Activated T-cell treated with anti-CD3 and anti-CD28 coated beads for 4 hours (primary cell): ENCODE results near the gene SERPINA3.

Source experiments
- DNase-seq: peaks from one replicate; pipeline ENCODE4 v3.0.0-alpha.2; 2020

Gene SERPINA3

DNA sequence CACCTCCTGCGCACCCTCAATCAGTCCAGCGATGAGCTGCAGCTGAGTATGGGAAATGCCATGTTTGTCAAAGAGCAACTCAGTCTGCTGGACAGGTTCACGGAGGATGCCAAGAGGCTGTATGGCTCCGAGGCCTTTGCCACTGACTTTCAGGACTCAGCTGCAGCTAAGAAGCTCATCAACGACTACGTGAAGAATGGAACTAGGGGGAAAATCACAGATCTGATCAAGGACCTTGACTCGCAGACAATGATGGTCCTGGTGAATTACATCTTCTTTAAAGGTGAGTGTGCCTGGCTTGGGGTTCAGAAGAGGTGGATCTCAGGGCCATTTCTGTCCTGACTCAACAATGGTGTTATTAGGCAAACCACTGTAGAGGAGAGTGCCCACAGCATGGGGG is 2.6 kb downstream of the SERPINA3 start:
- DNase-seq: no peak

DNA sequence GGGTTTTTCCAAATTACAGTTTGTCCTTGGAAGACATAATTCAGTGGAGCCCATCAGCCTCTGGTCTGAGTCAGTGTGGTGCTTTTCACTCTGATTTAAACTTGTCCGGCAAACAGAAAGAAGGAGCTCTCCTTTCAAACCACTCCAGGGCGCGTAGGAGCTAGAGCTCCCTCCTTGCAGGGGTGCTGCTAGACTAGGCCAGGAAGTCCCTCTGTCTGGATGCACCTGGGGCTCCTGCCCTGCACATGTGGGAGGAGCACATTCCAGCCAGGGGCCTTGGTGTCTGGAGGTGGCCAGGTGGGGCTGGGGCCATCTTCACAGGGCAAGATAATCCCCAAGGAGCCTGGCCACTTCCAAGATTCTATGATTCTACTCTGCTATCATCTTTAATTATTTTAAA is 3.1 kb downstream of the SERPINA3 start:
- DNase-seq: no peak

DNA sequence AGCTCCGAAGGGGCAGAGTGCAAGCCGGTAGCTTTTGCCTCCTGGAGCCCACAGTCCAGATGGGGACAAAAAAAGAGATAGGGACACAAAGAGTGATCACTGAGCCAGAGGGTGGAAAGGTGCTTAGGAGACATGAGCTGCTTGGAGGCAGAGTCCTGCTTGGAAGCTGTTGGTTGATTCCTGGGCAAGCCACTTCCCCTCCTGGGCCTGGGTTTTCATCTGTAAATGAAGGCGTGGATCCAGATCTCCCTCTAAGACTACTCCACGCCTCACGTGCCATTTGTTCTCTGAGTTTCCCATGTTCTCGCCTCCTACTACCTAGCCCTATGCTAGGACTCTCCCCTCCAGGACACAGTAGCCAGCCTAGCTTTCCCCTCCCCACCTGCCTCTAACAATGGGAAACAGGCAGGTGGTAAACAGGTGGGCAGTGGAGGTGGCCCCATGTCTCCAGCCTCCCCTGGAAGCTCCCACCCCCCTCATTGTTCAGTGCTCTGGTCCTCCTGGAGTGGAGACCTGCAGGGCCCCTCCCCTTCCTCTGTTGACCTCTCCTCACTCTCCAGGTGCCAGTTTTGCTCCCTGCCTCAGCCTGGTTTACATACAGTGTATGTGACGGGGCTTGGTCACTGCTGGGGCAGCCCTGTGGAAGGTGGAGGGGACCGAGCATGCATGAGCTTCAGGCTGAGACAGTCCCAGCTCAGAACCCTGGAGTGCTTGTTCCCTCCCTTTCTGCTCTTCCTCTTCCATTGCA is 3.8 kb downstream of the SERPINA3 start:
- DNase-seq: no peak

DNA sequence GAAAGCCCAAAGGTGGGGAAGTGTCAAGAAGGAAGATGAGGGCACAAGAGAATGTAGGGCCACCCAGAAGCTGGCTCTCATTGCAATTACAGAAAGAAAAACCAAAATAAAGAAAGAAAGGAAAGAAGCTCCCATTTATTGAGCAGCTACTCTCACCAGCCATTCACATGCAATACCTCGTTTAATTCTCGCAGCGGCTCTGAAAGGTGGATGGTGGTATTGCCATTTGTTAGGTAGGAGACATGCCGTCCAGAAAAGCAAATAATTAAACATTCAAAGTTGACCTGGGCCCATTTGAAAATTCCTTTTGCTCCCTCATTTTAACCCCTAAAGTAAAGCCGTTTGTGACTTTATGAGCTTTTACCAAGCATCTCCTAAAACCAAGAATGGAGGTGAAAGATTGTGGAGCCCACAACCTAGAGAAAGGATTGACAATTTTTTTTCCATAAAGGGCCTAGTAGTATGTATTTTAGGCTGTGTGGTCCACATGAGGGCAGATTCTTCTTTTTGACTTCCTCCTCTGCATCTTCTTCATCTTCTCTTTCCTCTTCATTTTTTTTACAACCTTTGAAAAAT is 5.3 kb downstream of the SERPINA3 start:
- no peak for DNase-seq

DNA sequence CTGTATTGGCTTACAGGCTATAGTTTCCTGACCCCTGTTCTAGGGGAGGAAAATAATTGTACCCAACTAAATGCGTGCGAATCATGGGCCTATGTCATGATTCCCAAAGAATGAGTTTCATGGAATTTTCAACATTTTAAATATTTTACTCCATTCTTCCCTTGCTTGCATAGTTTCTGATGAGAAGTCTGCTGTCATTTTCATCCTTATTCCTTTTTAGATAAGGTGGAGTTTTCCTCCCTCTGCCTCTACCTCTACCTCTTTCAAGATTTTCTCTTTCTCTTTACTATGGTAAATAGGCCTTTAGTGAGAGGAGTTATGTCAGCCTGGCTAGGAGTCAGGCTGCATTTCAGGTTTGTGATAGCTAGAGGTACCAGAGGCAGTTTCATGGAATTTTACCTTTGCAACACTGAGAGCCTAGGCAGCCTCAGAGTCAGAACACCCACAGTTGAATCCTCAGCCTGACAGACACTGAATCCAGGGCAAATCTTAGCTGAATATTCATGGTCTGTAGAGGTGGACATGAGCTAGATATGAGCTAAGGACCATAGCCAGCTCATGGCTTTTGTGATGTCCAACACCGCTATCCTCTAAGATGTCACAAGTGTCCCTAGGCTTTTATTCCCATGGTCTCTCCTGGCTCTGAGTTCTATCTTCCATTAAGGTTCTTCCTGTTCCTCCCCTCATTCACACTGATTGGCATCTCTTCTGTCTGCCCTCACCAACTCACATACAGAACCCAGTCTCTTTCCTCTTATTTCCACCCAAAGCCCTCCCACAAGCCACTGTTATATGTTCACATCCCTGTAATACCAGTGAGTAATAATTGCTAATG is 6.0 kb downstream of the SERPINA3 start:
- DNase-seq: no peak

DNA sequence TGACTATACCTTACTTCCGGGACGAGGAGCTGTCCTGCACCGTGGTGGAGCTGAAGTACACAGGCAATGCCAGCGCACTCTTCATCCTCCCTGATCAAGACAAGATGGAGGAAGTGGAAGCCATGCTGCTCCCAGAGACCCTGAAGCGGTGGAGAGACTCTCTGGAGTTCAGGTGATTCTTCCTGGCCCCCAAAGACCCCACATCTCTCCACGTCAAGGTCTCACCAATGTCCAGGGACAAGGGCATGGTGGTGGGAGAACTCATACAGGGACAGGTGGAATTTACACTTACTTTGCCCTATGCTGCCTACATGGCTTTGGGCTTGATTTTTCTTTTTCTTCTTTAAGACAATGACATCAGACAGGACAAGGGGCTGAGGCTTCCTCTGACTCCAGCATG is 7.1 kb downstream of the SERPINA3 start:
- no peak for DNase-seq

DNA sequence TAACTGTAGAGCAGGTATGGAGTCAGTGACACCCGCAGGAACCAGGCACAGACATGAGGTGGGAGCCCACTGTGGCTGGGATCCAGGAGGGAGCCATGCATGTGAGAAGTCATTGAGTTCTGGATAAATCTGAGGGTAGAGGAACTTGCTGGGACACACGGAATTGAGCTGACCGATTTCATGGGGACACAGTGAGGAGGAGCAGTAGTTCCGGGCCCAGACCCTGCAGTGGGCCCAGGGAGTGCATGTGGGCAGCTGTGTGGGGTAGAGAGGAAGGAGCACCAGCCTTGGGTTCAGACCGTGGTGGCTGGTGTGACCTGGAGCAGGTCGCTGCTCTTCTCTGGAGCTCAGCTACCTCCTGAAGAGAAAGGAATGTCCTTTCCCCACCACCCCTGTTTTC is 8.4 kb downstream of the SERPINA3 start:
- DNase-seq: no peak

DNA sequence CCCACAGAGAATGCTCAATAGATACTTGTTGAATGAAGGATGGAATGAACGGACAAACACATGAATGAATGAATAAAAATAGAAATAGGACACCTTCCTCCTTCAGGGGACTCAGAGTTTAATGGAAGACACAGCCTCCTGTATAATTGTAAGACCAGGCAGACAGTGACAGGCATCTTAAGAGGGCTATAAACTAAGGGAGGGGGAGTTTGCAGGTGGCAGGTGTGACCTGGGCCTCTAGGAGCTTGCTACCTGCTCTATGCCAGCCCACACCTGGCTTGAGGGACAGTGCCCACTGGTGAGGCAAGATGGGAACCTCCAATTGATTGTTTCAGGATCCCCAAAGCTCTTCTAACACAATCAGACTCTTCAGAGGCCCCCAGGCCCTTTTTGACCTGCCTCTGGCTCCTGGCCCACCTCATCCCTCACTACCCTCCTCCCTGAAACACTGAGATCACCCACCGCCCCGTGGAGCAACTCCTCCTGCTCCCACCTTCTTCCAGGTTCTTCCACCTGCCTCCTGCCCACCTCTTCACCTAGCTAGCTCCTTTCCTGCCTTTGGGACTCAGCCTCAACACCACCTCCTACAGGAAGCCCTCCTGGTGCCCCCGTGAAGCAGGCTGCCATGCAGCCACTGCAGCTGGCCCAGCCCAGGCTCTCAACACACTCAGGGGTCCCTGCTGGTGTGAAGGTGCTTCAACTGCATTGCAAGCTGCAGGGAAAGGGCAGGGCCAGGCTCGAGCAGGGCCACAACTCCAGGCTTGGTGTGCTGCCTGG is 9.4 kb downstream of the SERPINA3 start:
- DNase-seq: no peak

DNA sequence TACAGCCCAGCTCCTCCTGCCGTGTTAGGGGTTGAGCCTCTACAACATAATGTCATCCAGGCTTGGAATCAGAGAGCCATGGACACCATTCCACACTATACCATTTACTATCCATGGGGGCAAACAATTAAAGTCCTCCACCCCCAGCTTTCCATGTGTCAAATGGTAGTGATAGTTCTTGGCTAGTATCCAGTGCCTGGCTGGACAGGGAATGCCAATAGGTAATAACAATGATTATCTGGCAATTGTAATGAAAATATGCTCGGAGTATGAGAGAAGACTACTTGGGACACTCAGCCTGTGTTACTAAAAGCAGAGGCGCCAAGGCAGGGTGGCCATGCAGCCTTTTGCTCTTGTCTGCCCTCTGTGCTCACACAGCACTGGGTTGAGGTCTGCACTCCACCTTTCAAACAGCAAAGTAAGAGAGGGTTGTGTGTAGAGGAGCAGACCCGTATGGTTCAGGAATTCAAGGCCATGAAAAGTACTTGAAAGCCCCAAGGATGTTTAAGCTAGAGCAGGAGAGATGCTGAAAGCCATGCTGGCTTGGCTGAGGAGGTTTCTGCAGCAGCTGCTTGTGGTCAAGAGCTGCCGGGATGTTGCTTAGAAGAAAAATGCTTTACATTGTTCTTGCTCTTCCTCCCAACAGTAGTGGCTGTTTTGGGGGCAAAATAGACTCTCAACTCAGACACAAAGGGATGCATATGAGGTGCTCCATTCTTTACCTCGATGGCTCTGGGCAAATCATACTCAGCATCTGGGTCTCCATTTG is 10.6 kb downstream of the SERPINA3 start:
- DNase-seq: no peak

DNA sequence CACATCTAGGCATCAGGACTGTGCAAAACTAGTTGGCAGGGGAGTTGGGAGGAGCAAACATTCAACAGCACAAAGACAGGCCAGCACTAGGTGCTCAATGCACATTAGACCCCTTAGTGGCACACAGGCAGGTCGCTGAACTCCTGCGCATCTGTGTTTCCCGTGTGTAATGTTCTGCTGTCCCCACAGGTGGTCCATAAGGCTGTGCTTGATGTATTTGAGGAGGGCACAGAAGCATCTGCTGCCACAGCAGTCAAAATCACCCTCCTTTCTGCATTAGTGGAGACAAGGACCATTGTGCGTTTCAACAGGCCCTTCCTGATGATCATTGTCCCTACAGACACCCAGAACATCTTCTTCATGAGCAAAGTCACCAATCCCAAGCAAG is 11.2 kb downstream of the SERPINA3 start:
- DNase-seq: no peak

DNA sequence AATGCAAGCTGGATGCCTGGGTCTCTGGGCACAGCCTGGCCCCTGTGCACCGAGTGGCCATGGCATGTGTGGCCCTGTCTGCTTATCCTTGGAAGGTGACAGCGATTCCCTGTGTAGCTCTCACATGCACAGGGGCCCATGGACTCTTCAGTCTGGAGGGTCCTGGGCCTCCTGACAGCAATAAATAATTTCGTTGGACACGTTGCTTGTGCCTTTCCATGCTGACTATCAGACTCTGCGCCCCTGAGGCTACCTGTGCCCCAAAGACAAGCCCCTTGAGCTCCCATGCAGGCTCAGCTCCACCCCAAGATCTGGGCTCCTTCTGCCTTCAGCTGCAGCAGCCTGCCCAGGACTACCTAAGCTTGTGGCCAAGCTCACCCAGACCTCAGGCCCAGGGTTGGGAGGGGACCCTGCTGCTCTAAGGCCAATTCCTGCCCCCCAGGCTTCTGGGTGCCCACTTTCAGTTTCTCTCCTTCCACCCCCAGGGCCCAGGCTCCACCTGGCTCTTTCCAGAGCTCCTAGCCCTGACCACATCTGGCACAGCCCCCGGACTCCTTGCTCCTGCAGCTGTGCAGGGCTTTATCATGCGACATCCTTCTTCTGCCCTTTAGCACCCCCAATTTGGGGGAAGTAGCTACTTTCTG is 11.8 kb downstream of the SERPINA3 start:
- DNase-seq: no peak

DNA sequence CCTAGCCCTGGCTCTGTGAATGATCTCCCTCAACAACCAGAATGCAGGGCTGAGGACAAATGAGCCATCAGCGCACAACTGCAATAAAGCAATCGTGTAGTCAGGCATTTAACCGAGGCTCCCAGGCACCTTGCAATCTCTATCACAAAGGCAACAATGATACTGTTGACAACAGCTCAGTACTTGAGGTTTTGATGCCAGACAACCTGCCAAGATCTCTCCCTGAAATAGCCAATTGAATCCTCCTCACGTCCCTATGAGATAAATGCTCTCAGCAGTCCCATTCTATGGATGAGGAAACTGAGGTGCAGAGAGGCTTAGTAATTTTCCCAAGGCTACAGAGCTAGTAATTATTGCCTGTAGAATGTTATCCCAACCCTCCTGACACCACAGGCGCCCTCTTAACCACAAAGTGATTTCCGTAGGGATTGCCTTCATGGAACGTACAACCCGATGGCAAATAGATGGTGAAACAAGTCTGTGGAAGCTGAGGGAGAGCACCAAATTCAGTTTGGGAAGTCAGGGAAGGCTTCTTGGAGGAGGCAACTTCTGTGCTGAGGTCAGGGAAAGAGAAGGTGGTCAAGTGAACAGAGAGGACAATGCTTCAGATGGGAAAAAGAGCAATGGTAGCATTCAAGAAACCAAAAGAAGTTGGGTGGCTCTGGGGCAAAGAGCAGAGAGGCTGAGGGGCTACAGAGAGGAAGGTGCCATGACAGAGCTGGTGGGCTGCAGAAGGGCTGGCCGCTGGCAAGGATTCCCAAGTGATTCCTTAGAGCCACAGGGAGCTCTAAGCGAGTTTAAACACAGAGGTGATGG is 12.6 kb downstream of the SERPINA3 start:
- no peak for DNase-seq

DNA sequence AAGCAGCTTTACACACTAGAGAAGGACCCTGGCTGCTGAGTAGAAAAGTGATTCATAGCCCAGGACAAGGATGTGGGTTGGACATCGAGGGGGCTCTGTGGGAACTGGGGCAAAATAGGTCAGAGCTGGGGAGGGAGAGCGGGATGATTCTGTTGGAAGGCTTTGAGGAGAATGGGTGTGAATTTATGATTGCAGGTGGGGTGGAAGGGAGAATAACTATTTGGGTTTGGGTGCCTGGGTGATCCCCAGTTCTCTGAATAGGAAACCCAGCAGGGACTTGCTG is 13.1 kb downstream of the SERPINA3 start:
- DNase-seq: no peak

DNA sequence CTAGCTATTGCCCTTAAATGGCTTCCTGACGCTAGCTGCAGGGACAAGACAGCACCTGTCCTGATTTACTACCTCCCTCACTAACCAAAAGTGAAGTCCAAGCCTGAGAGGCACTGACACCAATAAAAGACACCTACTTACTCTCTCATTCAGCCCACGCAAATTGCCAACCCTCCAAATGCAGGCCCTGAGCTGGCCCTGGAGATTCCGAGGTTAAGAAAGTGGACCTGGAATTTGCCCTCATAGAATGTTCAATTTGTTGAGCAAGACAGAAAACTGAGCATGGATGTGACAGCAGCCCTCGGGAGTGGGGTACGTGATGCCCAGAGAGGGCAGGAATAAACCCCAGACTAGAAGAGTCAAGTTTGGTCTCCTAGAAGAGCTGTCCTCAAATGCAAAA is 16.4 kb downstream of the SERPINA3 start:
- DNase-seq: no peak

DNA sequence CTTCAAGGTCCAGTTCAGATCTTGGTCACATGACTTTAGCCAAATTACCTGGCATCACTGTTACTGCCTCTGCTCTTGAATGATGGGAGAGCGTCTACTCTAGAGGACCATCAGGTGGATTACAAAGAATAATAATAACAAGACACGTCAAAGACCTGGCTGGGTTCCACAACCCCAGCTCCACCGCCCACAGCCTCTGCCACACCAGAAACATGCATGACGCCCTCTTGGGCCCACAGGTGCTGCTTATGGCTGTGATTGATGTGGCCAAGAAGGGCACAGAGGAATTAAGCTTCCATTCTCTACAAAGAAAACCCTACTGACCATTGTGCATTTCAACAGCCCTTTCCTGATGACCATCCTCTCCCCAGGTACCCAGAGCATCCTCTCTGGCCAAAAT is 18.2 kb downstream of the SERPINA3 start:
- DNase-seq: no peak

DNA sequence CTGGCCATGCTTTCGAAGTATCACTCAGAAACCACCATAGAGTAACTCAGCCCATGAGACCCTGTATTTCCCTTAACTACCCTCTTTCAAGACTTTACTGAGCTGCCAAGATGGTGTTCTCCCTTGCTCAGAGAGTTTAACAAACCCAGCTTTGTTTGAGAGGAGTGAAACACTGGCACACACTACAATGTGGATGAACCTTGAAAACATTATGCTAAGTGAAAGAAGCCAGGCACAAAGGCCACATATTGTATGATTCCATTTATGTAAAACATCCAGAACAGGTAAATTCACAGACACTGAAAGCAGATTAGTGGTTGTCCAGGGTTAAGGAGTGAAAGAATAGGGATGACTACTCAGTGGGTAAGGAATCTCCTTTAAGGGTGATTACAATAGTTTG is 18.9 kb downstream of the SERPINA3 start:
- DNase-seq: no peak

DNA sequence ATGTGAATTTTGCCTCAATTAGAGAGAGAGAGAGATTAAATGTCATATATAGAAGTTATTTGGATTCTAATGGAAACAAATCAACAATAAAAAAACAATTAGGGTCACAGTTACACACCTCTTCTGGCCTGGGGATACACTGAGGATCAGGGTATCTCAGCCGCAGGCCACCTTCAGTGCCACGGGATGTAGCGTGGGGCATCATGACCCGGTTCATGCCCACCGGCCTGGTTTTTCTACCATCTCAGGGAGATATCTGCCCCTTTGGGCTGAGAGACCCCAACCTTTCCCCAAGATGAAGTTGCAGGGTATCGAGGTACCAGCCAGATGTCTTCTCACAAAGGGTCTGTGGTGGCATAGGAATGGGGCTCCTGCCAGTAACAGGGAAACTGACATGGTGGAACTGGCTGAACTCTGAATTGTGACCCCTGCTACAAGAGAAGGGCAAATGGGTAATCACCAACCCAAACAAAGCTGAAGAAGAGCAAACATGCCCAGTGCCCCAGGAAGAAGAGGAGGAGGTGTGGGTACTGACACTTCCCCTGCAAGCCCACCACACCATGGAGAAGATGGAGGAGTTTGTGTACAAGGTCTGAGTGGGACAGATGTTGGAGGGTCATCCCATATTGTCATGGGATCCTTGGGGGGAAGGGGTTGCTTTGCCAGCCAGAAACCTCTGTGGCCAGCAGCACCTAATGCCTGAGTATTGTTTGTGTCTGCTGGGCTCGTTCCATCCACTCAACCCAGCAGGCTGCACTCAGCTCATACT is 19.5 kb downstream of the SERPINA3 start:
- no peak for DNase-seq

DNA sequence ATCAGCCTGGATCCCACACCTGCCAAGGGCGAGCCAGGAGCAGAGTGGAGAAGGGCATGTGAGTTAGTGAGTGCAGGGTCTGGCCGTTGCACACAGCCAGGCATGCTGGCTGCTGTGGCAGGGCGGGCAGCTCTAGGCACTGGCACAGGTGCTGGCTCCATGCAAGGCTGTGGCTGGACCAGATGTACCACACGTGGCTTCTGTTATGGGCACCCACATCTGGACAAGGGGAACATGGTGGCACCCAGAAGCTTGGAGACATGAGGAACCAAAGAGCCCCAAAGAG is 20.1 kb downstream of the SERPINA3 start:
- DNase-seq: no peak

DNA sequence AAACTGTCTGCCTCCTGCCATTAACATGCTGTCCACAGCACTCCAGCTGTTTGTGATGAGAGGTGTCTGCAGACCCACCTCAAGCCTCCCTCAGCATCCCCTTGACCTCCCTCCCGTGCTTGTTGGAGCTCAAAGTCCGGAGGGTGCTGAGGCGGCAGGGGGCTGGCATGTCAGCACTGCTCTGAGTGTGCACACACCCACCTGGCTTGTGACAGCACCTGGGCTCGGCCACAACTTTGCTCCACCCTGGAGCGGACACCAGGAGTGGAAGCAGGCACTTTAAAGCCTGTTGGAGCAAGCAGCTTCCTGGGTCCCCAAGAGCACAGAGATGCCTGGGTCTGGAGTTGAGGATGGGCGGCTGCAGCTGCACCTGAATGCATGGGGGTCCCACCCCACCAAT is 20.9 kb downstream of the SERPINA3 start:
- no peak for DNase-seq

DNA sequence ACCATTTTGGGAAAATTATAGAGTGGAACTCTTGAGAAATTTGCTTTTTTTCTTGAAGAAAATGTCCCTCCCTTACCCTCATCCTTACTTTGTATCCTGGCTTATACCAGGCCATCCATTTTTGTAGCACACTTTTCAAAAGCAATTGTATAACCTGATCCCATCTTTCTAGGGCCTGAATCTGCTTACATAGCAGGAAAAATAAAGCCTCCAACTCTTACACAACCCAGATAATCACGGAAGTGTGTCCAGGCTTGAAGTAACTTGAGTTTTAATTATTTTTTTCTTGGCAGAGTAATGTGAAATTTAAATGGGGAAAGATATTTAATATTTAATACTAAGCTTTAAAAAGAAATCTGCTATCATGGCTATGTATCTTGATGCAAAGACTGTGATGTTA is 23.0 kb downstream of the SERPINA3 start:
- no peak for DNase-seq
